ENCODE measurements around the gene CFAP141. TPM values are rescaled to one million over a fixed set of nuclear protein-coding genes. Genes with fewer than 3 reads are reported as not detected.

CFAP141 gene
- total and polyA plus RNA-seq, 2 donors from 2014 or later, result not detected

DNA sequence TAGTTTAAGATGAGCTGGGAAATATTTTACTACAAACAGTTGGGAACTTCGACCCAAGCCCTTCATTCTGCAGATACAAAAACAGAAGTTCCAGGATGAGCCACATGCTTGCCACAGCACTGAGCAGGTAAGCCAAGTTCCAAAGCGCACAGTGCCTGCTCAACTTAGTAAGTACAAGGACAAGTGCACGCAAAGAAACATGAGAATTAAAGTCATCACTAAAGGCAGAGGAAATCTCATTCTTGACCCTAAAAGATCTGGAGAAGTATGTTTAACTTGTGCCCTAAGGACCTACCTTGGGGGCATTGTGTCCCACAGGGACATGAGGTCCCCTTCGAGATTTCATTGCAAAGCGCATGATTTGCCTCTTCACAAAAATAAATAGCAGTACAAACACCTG lies 13.4 kb upstream of the CFAP141 start:
- TF ChIP-seq CTCF (IDR thresholded peaks at IDR 0.05; ENCODE audit: borderline replicate concordance, extremely low read depth, insufficient read depth), result no peak
- H3K9ac ChIP-seq (ENCODE audit: low read length in 3 of 3), result peak overlapping the region; percentile 92 to 100 (median 95)
- no peaks in the 10 kb centered on the region for H3K27me3 ChIP-seq (ENCODE audit: control insufficient read depth, insufficient read depth, low read length)
- H3K9me3 ChIP-seq (ENCODE audit: control insufficient read depth in 2 of 3, insufficient read depth in 1 of 3, low read length in 3 of 3), result no peaks in the 10 kb centered on the region
- H3K4me1 ChIP-seq (ENCODE audit: control insufficient read depth in 2 of 3, insufficient read depth in 2 of 3, low read depth in 1 of 3, low read length in 3 of 3), result peaks cover 0 to 30% (median 10%) of the 10 kb centered on the region in 3 donors
- intact Hi-C loops (cut with DNase I), result no loop called here
- H3K27ac ChIP-seq (ENCODE audit: low read depth in 2 of 2, low read length in 2 of 2), result peak overlapping the region; percentile 99
- peak in 2 of 5 donors; percentile 44 for DNase-seq
- FAIRE-seq, result no peak
- H3K36me3 ChIP-seq (ENCODE audit: control insufficient read depth in 2 of 3, insufficient read depth in 3 of 3, low read length in 3 of 3), result peaks cover 5 to 23% (median 5%) of the 10 kb centered on the region in 3 donors
- H3K4me3 ChIP-seq (ENCODE audit: low read length in 3 of 3), result peak overlapping the region; percentile 90 to 94 (median 93)

GRCh38 chr1:154218545-154218944 lies 12.4 kb upstream of the CFAP141 start:
- intact Hi-C loops (cut with DNase I), result no loop called here
- peak overlapping the region in 1 of 3 donors; percentile 94 for H3K4me3 ChIP-seq (ENCODE audit: low read length in 3 of 3)
- H3K27ac ChIP-seq (ENCODE audit: low read depth in 2 of 2, low read length in 2 of 2), result no peak overlapping the region
- H3K27me3 ChIP-seq (ENCODE audit: control insufficient read depth, insufficient read depth, low read length), result no peaks in the 10 kb centered on the region
- H3K36me3 ChIP-seq (ENCODE audit: control insufficient read depth in 2 of 3, insufficient read depth in 3 of 3, low read length in 3 of 3), result peaks cover 7 to 29% (median 10%) of the 10 kb centered on the region in 3 donors
- no peaks in the 10 kb centered on the region for H3K9me3 ChIP-seq (ENCODE audit: control insufficient read depth in 2 of 3, insufficient read depth in 1 of 3, low read length in 3 of 3)
- TF ChIP-seq CTCF (IDR thresholded peaks at IDR 0.05; ENCODE audit: borderline replicate concordance, extremely low read depth, insufficient read depth), result no peak
- peaks cover 0 to 30% (median 10%) of the 10 kb centered on the region in 3 donors for H3K4me1 ChIP-seq (ENCODE audit: control insufficient read depth in 2 of 3, insufficient read depth in 2 of 3, low read depth in 1 of 3, low read length in 3 of 3)
- FAIRE-seq (no peak), DNase-seq (no peak)
- no peak overlapping the region for H3K9ac ChIP-seq (ENCODE audit: low read length in 3 of 3)

- H3K9ac ChIP-seq (ENCODE audit: low read length in 3 of 3), result no peak overlapping the region
- no peaks in the 10 kb centered on the region for H3K9me3 ChIP-seq (ENCODE audit: control insufficient read depth in 2 of 3, insufficient read depth in 1 of 3, low read length in 3 of 3)
- peaks cover 13 to 52% (median 32%) of the 10 kb centered on the region in 3 donors for H3K36me3 ChIP-seq (ENCODE audit: control insufficient read depth in 2 of 3, insufficient read depth in 3 of 3, low read length in 3 of 3)
- H3K27me3 ChIP-seq (ENCODE audit: control insufficient read depth, insufficient read depth, low read length), result no peaks in the 10 kb centered on the region
- no peak overlapping the region for H3K27ac ChIP-seq (ENCODE audit: low read depth in 2 of 2, low read length in 2 of 2)
- FAIRE-seq, result no peak
- H3K4me3 ChIP-seq (ENCODE audit: low read length in 3 of 3), result no peak overlapping the region
- intact Hi-C loops (cut with DNase I), result no loop called here
- no peak for DNase-seq
- peaks cover 0 to 8% (median 0%) of the 10 kb centered on the region in 3 donors for H3K4me1 ChIP-seq (ENCODE audit: control insufficient read depth in 2 of 3, insufficient read depth in 2 of 3, low read depth in 1 of 3, low read length in 3 of 3)
- TF ChIP-seq CTCF (IDR thresholded peaks at IDR 0.05; ENCODE audit: borderline replicate concordance, extremely low read depth, insufficient read depth), result no peak
Observed at GRCh38 chr1:154213274-154213673, 7.1 kb upstream of the CFAP141 start.

DNA sequence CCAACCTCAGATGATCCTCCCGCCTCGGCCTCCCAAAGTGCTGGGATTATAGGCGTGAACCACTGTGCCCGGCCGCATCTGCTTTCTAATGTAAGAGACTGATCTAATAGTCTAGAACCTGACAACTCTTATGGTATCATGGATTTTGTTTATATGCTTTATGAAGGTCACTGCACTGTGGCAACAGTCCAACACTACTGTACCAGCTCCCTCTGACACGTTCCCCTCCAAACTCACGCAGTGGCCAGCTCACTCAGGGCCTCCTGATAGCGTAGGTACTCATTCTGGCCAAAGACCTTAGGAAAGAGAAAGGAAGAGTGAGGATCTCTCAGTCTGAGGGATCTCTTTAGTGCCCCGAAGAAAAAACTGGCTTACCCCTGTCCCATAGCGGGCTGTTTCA lies 6.0 kb upstream of the CFAP141 start:
- peaks cover 0 to 4% (median 0%) of the 10 kb centered on the region in 3 donors for H3K4me1 ChIP-seq (ENCODE audit: control insufficient read depth in 2 of 3, insufficient read depth in 2 of 3, low read depth in 1 of 3, low read length in 3 of 3)
- H3K9me3 ChIP-seq (ENCODE audit: control insufficient read depth in 2 of 3, insufficient read depth in 1 of 3, low read length in 3 of 3), result no peaks in the 10 kb centered on the region
- DNase-seq (no peak), FAIRE-seq (no peak)
- H3K27me3 ChIP-seq (ENCODE audit: control insufficient read depth, insufficient read depth, low read length), result no peaks in the 10 kb centered on the region
- H3K36me3 ChIP-seq (ENCODE audit: control insufficient read depth in 2 of 3, insufficient read depth in 3 of 3, low read length in 3 of 3), result peaks cover 11 to 50% (median 36%) of the 10 kb centered on the region in 3 donors
- no peak for TF ChIP-seq CTCF (IDR thresholded peaks at IDR 0.05; ENCODE audit: borderline replicate concordance, extremely low read depth, insufficient read depth)
- H3K9ac ChIP-seq (ENCODE audit: low read length in 3 of 3), result no peak overlapping the region
- H3K27ac ChIP-seq (ENCODE audit: low read depth in 2 of 2, low read length in 2 of 2), result no peak overlapping the region
- intact Hi-C loops (cut with DNase I), result no loop called here
- H3K4me3 ChIP-seq (ENCODE audit: low read length in 3 of 3), result no peak overlapping the region

All from kidney (tissue), 14 donors.